ENCODE results near the gene SPEG. TPM values are rescaled to one million over a fixed set of nuclear protein-coding genes. Genes with fewer than 3 reads are reported as not detected.

SPEG gene
- total and polyA plus RNA-seq, 2 of the 13 experiments (the other 11 are each of a cell fraction or from before 2014, with no cell fraction given), result 0.18 to 0.24 TPM

- TF ChIP-seq HNF1B (CRISPR knock-in tag; IDR thresholded peaks at IDR 0.05), result no peak
- TF ChIP-seq ZNF207 (IDR thresholded peaks at IDR 0.05; ENCODE audit: borderline replicate concordance), result no peak
- TF ChIP-seq, protein P1, sequence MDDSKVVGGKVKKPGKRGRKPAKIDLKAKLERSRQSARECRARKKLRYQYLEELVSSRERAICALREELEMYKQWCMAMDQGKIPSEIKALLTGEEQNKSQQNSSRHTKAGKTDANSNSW (CRISPR knock-in tag; IDR thresholded peaks at IDR 0.05; ENCODE audit: borderline replicate concordance), result no peak
Observed at GRCh38 chr2:219398721-219399363, 35.8 kb upstream of the SPEG start (continued).

DNA sequence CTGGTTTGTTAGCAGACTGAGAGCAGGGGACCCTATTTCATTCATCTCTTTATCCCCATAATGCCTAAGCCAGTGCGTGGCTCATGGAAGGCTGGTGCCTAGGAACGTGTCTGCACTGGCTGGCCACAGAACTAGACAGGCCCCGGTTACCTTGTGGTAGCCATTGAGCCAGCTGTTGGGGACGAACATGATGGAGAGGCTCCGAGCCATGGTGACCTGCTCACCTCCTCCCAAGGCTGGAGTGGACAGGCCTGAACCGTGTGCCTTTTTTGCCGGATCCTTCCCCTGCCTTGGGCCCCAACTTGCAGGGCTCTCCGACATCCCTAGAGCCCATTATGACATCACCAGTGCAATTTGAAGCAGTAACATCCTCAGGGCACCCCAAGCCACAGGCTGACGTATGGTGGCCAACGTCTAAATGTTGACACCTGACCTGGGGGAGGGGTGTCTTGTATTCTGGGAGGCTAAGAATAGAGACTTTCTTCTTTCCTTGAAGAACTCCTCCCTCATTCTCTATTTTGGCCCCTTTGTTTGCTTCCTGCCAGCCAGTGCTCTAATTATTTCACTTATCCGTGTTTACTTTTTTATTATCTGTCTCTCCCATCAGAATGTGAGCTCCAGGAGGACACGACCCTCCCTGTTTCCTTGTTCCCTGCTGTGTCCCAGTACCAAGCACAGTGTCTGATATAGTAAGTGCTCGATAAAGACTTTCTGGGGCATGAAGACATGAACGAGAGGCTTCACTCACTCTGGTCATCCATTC, 34.7 kb upstream of the SPEG start:
- in situ Hi-C loops (cut with HindIII; ENCODE audit: extremely low pct_ligation_motif_present, low pct_unique_long_range_greater_than_20kb), result loop anchor here (5.0 kb wide), 1 partner anchor 132 kb away; no protein-coding TSS in a partner anchor
- Histone ChIP-seq H3K9me3 (ENCODE audit: low read length) (no peaks in the 10 kb centered on the region), H3K4me2 (ENCODE audit: low read depth, low read length) (no peak overlapping the region), H3K79me2 (ENCODE audit: insufficient read depth, low read length) (no peaks in the 10 kb centered on the region), H3K27ac (ENCODE audit: extremely low read length, insufficient read depth, low read length) (no peak overlapping the region), H2AFZ (ENCODE audit: low read length) (no peak overlapping the region), H3K9ac (ENCODE audit: insufficient read depth, low read depth, low read length) (no peak overlapping the region), H3K4me1 (ENCODE audit: insufficient read depth, low read length) (peaks cover 33% of the 10 kb centered on the region), H4K20me1 (ENCODE audit: insufficient read depth, low read length) (no peaks in the 10 kb centered on the region), H3K36me3 (replicated peaks in 1 of 2; ENCODE audit: control insufficient read depth in 1 of 2, insufficient read depth in 2 of 2, low read length in 2 of 2) (no peaks in the 10 kb centered on the region), H3K4me3 (replicated peaks in 1 of 3; ENCODE audit: insufficient read depth in 1 of 3, low read depth in 2 of 3, low read length in 3 of 3) (no peak overlapping the region), H3K27me3 (ENCODE audit: control insufficient read depth in 1 of 2, insufficient read depth in 2 of 2, low read length in 2 of 2) (peaks cover 0 to 31% of the 10 kb centered on the region in 2 experiments; a peak in 4 of 5 replicates)
- DNase-seq (ENCODE audit: low spot score), result no peak
- no TSS peak for BruUV-seq (replicated peaks)
- ATAC-seq, result no peak
- 26% methylated on average over 12 of the region's 14 CpGs for WGBS (ENCODE audit: low lambda C conversion rate)
- CTCF ChIA-PET (ENCODE audit: low intra/inter-chr PET ratio, low total read pairs), result no interaction called here
- TF ChIP-seq ZNF253 (CRISPR knock-in tag; IDR thresholded peaks at IDR 0.05; ENCODE audit: borderline replicate concordance) (0 out of 2 replicates have a peak, but pooled peaks have one; percentile 23), CHD2 (IDR thresholded peaks at IDR 0.05; ENCODE audit: low read depth, low read length) (no peak), WIZ (CRISPR knock-in tag; IDR thresholded peaks at IDR 0.05) (no peak), CREB1 (IDR thresholded peaks at IDR 0.05) (peak; percentile 44), CREB1 (CRISPR knock-in tag; IDR thresholded peaks at IDR 0.05) (no peak), MYC (CRISPR knock-in tag; IDR thresholded peaks at IDR 0.05; ENCODE audit: borderline replicate concordance) (no peak)
- no peak for FAIRE-seq
- intact Hi-C loops (cut with micrococcal nuclease; ENCODE audit: unreplicated experiment), result no loop called here
- POLR2A ChIA-PET, result no interaction called here
